H1 (cell line): ENCODE data around the gene USP24. TPM values are rescaled to one million over a fixed set of nuclear protein-coding genes. Genes with fewer than 3 reads are reported as not detected.

Experiments
- CBX8 ChIP-seq: fragments of 300-800, 300-1000 bp; sonication (generic); IDR thresholded peaks from 2 replicates; pipeline ENCODE4 v1.7.1; 2016; ENCODE audit warnings: low read depth, low read length, borderline replicate concordance
- CEBPB ChIP-seq: IDR thresholded peaks from 2 replicates; pipeline ENCODE4 v1.6.1; 2012; ENCODE audit warnings: low read depth, low read length
- CHD7 ChIP-seq: fragments of 300-600 bp; sonication (generic); IDR thresholded peaks from 2 replicates; pipeline ENCODE4 v1.7.1; 2012; ENCODE audit warnings: low read length, moderate library complexity, mild to moderate bottlenecking, inconsistent platforms; ENCODE audit not compliant: insufficient replicate concordance
- E2F6 ChIP-seq: IDR thresholded peaks from 2 replicates; pipeline ENCODE4 v1.6.1; 2012; ENCODE audit warnings: inconsistent platforms
- KDM4A ChIP-seq: IDR thresholded peaks from one replicate; pipeline ENCODE4 v1.7.1; 2012; ENCODE audit warnings: low read depth, mild to moderate bottlenecking, moderate library complexity, low read length, inconsistent platforms; ENCODE audit not compliant: severe bottlenecking
- RXRA ChIP-seq: IDR thresholded peaks from 2 replicates; pipeline ENCODE4 v1.6.1; 2011; ENCODE audit warnings: low read depth, mild to moderate bottlenecking, low read length, moderate library complexity; ENCODE audit not compliant: insufficient read depth
- SP2 ChIP-seq: IDR thresholded peaks from 2 replicates; pipeline ENCODE4 v1.6.1; 2012; ENCODE audit warnings: mild to moderate bottlenecking, low read length, inconsistent platforms
- TBP ChIP-seq: IDR thresholded peaks from 2 replicates; pipeline ENCODE4 v1.6.1; 2011; ENCODE audit warnings: low read depth, low read length, improper control_type of control experiment
- USF2 ChIP-seq: IDR thresholded peaks from 2 replicates; pipeline ENCODE4 v1.6.1; 2011; ENCODE audit warnings: low read length, improper control_type of control experiment
- polyA plus RNA-seq, 7 experiments: library from polyadenylated mRNA; depleted of rRNA in 3 of 7; stranded (reverse) in 5 of 7; unstranded in 2 of 7; fragments of >200 nt in 5 of 7; fragments of 200-250 nt in 2 of 7; gene quantifications; 1 replicate in 5 of 7; 2 replicates in 1 of 7; 4 replicates in 1 of 7; pipeline versions ENCODE4 v1.2.1 to v1.2.3, GENCODE V29; 2011 to 2013; ENCODE audit warnings: missing spikeins in 2 of 7, mixed read lengths in 2 of 7
- total RNA-seq: library from RNA; stranded (reverse); fragmentation: NEBNext Ultra II Directional; extraction: Animal tissue kit (Norgen Biotek cat#: 25700); gene quantifications from 2 replicates; pipeline ENCODE4 v1.2.1, GENCODE V29; 2021

The USP24 gene
- total and polyA plus RNA-seq, 2 of the 8 experiments (the other 6 are each of a cell fraction or from before 2014, with no cell fraction given) = 11.1 to 34.6 TPM

GRCh38 chr1:55244476-55245099 is 29.4 kb upstream of the USP24 start (continued):
- TF ChIP-seq E2F6 (no peak), CEBPB (no peak), SP2 (no peak), USF2 (no peak), KDM4A (no peak), RXRA (no peak), CBX8 (no peak), TBP (no peak), CHD7 (no peak)
